ENCODE measurements around the gene NTRK3.

DNA sequence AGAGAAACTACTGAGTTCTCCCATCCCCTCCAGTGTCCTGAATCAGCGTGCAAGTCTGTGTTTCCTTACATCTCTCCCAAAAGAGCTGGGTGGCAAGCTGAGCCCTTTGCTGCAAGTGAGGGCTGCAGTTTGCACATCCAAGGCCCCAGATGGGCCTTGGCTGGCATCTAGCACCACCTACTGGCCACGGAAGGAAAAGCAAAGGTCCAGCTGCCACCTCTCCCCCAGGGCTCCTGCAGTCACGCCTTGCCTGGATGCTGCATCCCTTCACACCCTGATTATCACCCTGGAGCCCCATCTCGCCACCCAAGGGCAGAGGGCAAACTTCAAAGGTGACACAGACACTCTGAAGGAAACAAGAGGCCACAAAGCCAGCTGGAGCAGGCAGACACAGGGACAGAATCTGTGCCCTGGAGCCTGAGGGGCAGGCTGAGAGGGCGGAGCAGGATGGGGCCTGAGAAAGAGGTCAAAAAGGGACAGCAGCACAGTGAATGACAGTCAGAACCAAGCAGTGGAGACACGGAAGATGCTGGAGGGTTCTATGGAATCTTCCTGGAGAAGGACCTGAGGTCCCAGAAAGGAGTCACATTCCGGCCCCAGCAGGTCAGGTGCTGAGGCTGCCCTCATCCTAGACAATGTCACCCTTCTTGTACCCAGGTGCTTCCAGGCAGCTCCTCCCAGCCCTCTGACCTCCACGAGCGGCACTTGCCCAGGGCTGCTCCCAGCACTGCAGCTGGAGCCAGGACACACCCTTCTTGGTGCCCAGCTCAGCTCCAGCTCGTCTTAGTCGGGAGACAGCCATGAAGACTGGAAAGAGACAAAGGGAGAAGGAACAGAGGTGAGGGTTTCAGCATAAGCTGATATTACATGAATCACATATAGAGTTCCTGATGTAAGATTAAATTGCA, 18.3 kb upstream of the NTRK3 start:
- TF ChIP-seq, protein P1, sequence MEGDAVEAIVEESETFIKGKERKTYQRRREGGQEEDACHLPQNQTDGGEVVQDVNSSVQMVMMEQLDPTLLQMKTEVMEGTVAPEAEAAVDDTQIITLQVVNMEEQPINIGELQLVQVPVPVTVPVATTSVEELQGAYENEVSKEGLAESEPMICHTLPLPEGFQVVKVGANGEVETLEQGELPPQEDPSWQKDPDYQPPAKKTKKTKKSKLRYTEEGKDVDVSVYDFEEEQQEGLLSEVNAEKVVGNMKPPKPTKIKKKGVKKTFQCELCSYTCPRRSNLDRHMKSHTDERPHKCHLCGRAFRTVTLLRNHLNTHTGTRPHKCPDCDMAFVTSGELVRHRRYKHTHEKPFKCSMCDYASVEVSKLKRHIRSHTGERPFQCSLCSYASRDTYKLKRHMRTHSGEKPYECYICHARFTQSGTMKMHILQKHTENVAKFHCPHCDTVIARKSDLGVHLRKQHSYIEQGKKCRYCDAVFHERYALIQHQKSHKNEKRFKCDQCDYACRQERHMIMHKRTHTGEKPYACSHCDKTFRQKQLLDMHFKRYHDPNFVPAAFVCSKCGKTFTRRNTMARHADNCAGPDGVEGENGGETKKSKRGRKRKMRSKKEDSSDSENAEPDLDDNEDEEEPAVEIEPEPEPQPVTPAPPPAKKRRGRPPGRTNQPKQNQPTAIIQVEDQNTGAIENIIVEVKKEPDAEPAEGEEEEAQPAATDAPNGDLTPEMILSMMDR (conservative IDR thresholded peaks at IDR 0.05; ENCODE audit: low read length): peak; percentile 91
- TF ChIP-seq EZH2phosphoT487 (IDR thresholded peaks at IDR 0.05; ENCODE audit: borderline replicate concordance): no peak

Data from Loucy (cell line).